GM20000 (cell line): ENCODE results near the gene RMDN2.

Source experiments
- DNase-seq: peaks from one replicate; pipeline ENCODE4 v3.0.0; 2012; ENCODE audit warnings: low spot score
- CTCF ChIP-seq: IDR thresholded peaks from 2 replicates; pipeline ENCODE4 v1.5.1; 2012; ENCODE audit warnings: mild to moderate bottlenecking, control low read depth; ENCODE audit errors: extremely low read depth, missing control alignments

The RMDN2 gene

GRCh38 chr2:37971971-37972370 lies 46.9 kb downstream of the RMDN2 start:
- no peak for DNase-seq
- TF ChIP-seq CTCF: no peak

- DNase-seq: no peak
- no peak for TF ChIP-seq CTCF
Observed at GRCh38 chr2:37973615-37974353, 48.7 kb downstream of the RMDN2 start.

GRCh38 chr2:37975808-37976207 lies 50.7 kb downstream of the RMDN2 start:
- TF ChIP-seq CTCF: no peak
- no peak for DNase-seq

GRCh38 chr2:37976411-37976810 lies 51.3 kb downstream of the RMDN2 start:
- no peak for TF ChIP-seq CTCF
- DNase-seq: peak; percentile 20

- TF ChIP-seq CTCF: peak; percentile 47
- DNase-seq: peak; percentile 50
Observed at GRCh38 chr2:37982147-37982582, 57.1 kb downstream of the RMDN2 start.

- no peak for DNase-seq
- TF ChIP-seq CTCF: no peak
Observed at GRCh38 chr2:37982847-37983246, 57.8 kb downstream of the RMDN2 start.

- no peak for DNase-seq
- no peak for TF ChIP-seq CTCF
Observed at GRCh38 chr2:37983719-37984118, 58.6 kb downstream of the RMDN2 start.
